GM19463 (cell line): ENCODE measurements around the gene SOBP.

Experiments
- ATAC-seq: cut with Tn5 transposase; IDR thresholded peaks from one replicate; pipeline ENCODE4 v1.9.1; 2021; ENCODE audit warnings: mild to moderate bottlenecking, moderate library complexity; ENCODE audit not compliant: unreplicated experiment

The SOBP gene

GRCh38 chr6:107707346-107708275 lies 217.7 kb downstream of the SOBP start:
- no peak for ATAC-seq

- no peak for ATAC-seq
Observed at GRCh38 chr6:107708435-107708834, 218.5 kb downstream of the SOBP start.

GRCh38 chr6:107709341-107709740 lies 219.4 kb downstream of the SOBP start:
- ATAC-seq, result no peak
